ENCODE results near the gene VTI1A. TPM values are rescaled to one million over a fixed set of nuclear protein-coding genes. Genes with fewer than 3 reads are reported as not detected.

The VTI1A gene
- total RNA-seq, 2 donors from 2014 or later, result 71.6 to 139 TPM

DNA sequence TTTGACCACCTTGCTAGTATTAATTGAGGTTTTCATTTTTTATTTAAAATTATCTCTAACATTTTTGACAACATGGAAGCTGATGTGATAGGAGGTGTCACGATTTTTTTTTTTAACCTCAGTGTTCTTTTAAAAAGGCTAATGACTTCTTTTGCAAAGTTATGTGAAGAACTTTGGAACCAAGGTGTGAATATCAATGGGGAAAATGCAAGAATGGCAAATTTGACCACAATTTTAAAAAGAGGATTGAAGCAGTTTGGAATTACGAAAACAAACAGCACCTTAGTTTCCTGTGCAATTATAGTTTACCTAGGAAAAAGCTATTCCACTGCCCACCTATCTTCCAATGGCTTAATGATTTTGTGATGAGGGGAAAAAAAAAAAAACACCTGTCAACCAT lies 232.4 kb downstream of the VTI1A start:
- Histone ChIP-seq H3K4me1 (ENCODE audit: control insufficient read depth in 1 of 2, low read depth in 2 of 2) (no peaks in the 10 kb centered on the region), H3K36me3 (no peaks in the 10 kb centered on the region), H3K27ac (no peak overlapping the region), H3K27me3 (replicated peaks; ENCODE audit: insufficient read depth) (no peaks in the 10 kb centered on the region), H3K4me3 (no peak overlapping the region), H3K9me3 (no peaks in the 10 kb centered on the region)
- ATAC-seq (ENCODE audit: insufficient number of reproducible peaks, low FRiP score, low read depth) (no peak), DNase-seq (ENCODE audit: low spot score) (no peak)
- TF ChIP-seq, protein P1, sequence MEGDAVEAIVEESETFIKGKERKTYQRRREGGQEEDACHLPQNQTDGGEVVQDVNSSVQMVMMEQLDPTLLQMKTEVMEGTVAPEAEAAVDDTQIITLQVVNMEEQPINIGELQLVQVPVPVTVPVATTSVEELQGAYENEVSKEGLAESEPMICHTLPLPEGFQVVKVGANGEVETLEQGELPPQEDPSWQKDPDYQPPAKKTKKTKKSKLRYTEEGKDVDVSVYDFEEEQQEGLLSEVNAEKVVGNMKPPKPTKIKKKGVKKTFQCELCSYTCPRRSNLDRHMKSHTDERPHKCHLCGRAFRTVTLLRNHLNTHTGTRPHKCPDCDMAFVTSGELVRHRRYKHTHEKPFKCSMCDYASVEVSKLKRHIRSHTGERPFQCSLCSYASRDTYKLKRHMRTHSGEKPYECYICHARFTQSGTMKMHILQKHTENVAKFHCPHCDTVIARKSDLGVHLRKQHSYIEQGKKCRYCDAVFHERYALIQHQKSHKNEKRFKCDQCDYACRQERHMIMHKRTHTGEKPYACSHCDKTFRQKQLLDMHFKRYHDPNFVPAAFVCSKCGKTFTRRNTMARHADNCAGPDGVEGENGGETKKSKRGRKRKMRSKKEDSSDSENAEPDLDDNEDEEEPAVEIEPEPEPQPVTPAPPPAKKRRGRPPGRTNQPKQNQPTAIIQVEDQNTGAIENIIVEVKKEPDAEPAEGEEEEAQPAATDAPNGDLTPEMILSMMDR (IDR thresholded peaks at IDR 0.05), result no peak

- H3K36me3 ChIP-seq, result no peaks in the 10 kb centered on the region
- H3K4me3 ChIP-seq, result no peak overlapping the region
- ATAC-seq (ENCODE audit: insufficient number of reproducible peaks, low FRiP score, low read depth) (no peak), DNase-seq (ENCODE audit: low spot score) (no peak)
- TF ChIP-seq, protein P1 (IDR thresholded peaks at IDR 0.05), result no peak
- H3K4me1 ChIP-seq (ENCODE audit: control insufficient read depth in 1 of 2, low read depth in 2 of 2), result no peaks in the 10 kb centered on the region
- no peak overlapping the region for H3K27ac ChIP-seq
- H3K9me3 ChIP-seq, result no peaks in the 10 kb centered on the region
- no peaks in the 10 kb centered on the region for H3K27me3 ChIP-seq (replicated peaks; ENCODE audit: insufficient read depth)
These were observed 233.6 kb downstream of the VTI1A start for GRCh38 chr10:112680586-112680985.

DNA sequence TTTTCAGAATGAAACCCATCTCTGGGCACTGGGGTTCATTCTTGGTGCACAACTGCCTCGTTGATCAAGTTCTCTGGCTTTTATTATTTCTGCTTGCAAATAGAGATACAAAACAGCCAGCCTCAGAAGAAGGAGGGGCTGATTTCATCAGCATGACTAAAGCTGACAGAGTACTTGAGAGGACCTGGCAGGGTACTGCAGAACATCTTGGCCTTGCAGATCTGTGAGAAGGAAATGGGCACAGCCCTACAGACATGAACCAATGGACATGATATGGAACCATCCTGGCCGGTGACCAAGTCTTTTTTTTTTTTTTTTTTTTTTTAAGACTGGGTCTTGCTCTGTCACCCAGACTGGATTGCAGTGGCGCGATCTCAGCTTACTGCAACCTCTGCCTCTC lies 240.6 kb downstream of the VTI1A start:
- H3K27me3 ChIP-seq (replicated peaks; ENCODE audit: insufficient read depth), result no peaks in the 10 kb centered on the region
- TF ChIP-seq, protein P1 (IDR thresholded peaks at IDR 0.05), result no peak
- no peaks in the 10 kb centered on the region for H3K36me3 ChIP-seq
- no peak overlapping the region for H3K27ac ChIP-seq
- ATAC-seq (ENCODE audit: insufficient number of reproducible peaks, low FRiP score, low read depth) (no peak), DNase-seq (ENCODE audit: low spot score) (no peak)
- H3K4me1 ChIP-seq (ENCODE audit: control insufficient read depth in 1 of 2, low read depth in 2 of 2), result no peaks in the 10 kb centered on the region
- no peak overlapping the region for H3K4me3 ChIP-seq
- H3K9me3 ChIP-seq, result no peaks in the 10 kb centered on the region

DNA sequence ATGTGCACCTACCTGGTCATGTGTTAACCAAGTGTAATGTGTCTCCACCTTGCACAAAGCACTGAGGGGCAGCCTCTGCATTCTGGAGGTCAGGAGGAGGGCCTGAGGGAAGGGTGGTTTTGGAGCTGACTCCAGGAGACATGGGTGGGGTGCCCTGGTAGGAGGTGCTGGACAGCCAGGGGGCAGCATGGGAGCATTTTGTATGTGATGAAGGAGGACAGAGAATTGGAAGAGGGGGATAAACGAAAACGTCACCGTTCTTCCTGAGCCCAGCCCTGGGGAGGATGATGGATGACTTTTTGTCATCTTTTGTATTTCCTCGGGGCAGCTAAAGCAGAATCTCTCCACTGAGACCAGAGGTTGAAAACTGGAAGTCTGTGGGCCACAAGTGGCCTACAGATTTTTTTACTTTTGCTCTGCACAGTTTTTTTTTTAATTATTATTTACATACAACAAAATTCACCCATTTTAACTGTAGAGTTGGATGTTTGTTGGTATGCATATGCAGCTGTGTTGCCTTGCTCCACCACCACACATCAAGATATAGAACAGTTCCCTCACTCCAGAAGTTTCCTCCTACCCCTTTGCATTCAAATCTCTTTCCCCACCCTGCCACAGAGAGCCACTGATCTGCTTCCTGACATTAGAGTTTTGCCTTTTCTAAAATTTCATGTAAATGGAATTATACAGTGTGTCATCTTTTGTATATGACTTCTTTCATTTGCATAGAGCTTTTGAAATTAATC lies 242.5 kb downstream of the VTI1A start:
- no peak overlapping the region for H3K27ac ChIP-seq
- DNase-seq (ENCODE audit: low spot score) (no peak), ATAC-seq (ENCODE audit: insufficient number of reproducible peaks, low FRiP score, low read depth) (no peak)
- H3K9me3 ChIP-seq, result no peaks in the 10 kb centered on the region
- no peaks in the 10 kb centered on the region for H3K4me1 ChIP-seq (ENCODE audit: control insufficient read depth in 1 of 2, low read depth in 2 of 2)
- no peak overlapping the region for H3K4me3 ChIP-seq
- H3K36me3 ChIP-seq, result no peaks in the 10 kb centered on the region
- no peaks in the 10 kb centered on the region for H3K27me3 ChIP-seq (replicated peaks; ENCODE audit: insufficient read depth)
- TF ChIP-seq, protein P1 (IDR thresholded peaks at IDR 0.05), result peak; percentile 27

DNA sequence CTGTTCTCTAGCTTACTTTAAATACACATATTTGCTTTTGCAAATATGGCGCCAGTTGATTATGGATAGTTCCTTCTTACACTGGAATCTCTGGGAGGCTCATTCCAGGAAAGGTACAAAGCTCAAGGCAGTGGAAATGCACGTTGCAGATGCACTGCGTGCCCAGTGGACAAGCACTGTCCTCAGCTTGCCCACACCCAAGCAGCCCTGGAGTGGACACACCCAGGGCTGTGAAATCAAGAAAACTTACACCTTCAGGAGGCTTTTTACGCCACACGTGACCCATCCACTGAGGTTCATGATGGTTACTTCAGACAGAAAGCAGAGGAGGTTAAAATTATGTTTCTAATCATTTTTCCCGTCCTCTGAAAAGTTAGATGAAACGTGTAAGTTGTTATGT lies 248.5 kb downstream of the VTI1A start:
- no peak overlapping the region for H3K27ac ChIP-seq
- no peak for ATAC-seq (ENCODE audit: insufficient number of reproducible peaks, low FRiP score, low read depth)
- H3K4me1 ChIP-seq (ENCODE audit: control insufficient read depth in 1 of 2, low read depth in 2 of 2), result peaks cover 4 to 6% of the 10 kb centered on the region in 2 donors
- no peaks in the 10 kb centered on the region for H3K27me3 ChIP-seq (replicated peaks; ENCODE audit: insufficient read depth)
- no peak overlapping the region for H3K4me3 ChIP-seq
- no peaks in the 10 kb centered on the region for H3K36me3 ChIP-seq
- DNase-seq (ENCODE audit: low spot score), result no peak
- H3K9me3 ChIP-seq, result no peaks in the 10 kb centered on the region
- TF ChIP-seq, protein P1 (IDR thresholded peaks at IDR 0.05), result no peak

Measured in thoracic aorta (tissue), 2 donors.